GM21526 (cell line): ENCODE results near the gene PAEP.
"Not testable (repeated sequence)": the region's sequence is repeated elsewhere in the genome, so short reads cannot be mapped to it uniquely, and the experiment has no call there.

Experiments used
- ATAC-seq: cut with Tn5 transposase; IDR thresholded peaks from one replicate; pipeline ENCODE4 v1.9.1; 2021; ENCODE audit warnings: moderate library complexity; ENCODE audit not compliant: unreplicated experiment, low FRiP score

PAEP gene

DNA sequence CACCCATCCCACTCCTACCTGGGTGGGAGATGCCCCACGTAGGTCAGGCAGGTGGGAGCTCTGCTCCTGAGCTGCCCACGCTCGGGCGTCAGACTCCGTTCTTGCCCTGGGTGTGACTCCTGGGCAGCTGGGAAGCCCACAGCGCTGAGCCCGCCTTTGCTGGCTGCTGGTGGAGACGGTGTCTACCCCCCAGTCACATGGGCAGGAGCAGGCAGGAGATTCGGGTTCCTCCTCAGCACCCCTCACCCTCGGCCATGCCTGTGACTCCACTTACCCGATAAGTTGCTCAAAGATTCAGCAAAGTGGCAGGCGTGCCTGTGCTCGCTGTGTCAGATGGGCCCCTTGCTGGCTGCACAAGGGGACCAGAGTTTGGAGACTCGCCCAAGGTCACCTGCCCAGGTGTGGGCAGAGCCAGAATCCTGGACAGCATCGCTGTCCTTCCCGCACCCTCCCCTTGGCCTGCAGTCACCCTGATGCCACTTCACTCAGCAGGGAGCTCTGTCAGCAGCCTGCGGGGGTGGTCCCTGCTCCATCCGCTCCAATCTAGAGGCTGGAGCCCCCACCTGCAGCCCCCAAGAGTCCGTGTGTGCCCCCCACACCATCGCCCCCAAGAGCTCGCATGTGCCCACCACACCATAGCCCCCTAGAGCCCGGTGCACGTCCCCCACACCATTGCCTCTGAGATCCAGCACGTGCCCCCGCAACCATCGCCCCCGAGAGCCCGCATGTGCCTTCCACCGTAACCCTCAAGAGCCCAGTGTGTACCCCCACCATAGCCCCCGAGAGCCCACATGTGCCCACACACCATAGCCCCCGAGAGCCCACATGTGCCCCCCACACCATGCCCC is 36.1 kb upstream of the PAEP start:
- no peak for ATAC-seq

DNA sequence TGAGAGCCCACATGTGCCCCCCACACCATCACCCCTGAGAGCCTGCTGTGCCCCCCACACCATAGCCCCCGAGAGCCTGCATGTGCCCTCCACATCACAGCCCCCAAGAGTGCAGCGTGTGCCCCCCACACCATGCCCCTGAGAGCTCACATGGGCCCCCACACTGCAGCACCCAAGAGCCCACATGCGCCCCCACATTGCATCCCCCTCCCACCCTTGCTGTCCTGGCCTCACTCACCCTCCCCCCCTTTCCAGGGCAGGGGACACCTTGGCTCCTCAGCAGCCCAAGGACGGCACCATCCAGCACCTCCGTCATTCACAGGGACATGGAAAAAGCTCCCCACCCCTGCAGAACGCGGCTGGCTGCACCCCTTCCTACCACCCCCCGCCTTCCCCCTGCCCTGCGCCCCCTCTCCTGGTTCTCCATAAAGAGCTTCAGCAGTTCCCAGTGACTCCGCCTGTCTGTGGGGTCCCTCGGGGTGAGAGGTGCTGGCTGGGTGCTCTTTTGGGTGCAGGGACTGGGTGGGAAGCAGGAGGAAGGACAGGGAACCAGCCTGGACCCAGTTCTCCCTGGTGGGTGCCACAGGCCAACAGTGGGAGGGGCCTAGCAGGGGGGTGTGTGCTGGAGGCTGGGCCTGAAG is 35.3 kb upstream of the PAEP start:
- no peak for ATAC-seq

DNA sequence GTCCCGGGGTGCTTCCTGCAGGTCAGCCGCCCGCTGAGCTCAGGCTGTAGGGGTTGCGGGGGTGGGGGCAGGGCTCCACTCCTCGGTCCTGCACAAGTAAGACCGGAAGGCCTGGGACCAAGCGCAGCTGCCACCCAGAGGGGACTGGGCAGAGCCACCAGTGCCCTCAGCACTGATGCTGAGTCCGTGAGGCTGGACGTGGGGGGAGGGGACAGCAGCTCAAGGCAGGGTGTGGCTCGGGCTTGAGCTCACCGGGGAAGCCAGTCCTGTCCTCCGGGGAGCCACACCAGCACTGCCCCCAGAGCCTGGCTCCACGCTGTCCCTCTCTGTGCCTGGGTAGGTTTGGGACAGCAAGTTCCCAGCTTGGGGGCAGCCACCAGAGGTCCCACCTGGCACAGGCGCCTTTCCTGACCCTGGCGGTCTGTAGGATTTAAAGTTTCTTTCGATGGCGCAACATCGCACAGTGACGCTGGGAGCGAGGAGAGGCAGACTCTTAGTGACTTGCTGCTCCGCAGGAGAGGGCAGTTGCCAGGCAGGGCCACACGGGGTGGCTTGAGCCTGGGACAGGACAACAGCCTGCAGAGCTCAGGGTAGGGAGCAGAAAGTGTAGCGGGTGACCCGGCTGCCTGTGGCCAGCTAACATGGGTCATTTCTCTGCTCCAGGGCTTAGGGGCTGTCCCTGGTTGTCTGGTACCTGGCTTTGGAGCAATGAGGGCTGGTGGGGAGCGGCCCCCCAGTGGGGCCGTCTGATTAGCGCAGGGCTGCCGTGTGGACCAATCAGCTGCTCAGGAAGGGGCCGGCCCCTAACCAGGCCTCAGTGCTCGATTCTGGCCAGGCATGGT is 34.6 kb upstream of the PAEP start:
- ATAC-seq, result no peak

DNA sequence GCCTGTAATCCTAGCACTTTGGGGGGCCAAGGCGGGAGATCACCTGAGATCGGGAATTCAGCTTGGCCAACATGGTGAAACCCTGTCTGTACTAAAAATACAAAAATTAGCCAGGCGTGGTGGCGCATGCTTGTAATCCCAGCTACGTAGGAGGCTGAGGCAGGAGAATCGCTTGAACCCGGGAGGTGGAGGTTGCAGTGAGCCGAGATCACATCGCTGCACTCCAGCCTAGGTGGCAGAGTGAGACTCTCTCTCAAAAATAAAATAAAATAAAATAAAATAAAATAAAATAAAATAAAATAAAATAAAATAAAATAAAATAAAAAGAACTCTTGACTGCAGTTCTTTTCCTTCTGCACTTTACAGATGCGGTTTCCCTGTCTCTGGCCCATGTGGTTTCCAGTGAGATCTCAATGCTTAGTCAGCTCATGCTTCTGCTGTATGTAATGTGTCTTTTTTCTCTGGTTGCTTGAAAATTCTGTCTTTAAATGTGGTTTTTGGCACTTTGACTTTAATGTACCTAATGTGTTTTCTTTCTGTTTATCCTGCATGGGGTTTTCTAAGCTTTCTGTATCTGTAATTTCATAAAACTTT is 32.6 kb upstream of the PAEP start:
- ATAC-seq, result not testable (repeated sequence)

DNA sequence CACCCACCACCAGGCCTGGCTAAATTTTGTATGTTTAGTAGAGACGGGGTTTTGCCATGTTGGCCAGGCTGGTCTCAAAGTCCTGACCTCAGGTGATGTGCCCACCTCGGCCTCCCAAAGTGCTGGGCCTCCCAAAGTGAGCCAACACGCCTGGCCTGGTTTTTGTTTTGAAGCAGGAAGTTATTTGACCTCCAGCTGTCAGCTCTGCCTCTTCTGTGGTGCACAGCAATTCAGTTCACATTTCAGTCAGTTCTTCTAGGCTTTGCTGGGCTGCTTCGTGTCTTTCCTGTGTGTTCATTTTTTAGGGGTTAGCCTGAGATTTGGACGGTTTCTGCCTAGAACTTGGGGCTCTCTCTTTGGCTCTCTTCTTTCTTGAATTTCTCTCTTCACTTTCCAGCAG is 31.4 kb upstream of the PAEP start:
- ATAC-seq, result no peak

DNA sequence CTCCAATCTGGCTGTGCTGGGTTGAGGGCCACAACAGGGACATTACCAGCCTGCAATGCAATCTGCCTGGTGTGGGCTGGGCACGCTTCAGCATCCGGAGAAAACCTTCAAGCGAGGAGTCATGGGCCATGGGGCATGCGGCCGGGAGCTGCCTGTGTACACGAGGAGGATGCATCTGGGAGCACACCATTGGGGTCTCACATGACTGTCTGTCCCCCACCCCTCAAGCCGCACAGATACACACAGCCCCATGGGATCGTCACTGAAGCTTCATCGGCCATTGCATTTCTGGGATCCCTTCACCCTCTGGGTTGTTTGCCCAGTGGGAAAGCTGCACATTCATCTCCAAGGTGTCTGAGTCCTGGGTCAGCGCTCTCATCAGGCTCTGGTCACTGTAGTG is 30.5 kb upstream of the PAEP start:
- ATAC-seq, result no peak

DNA sequence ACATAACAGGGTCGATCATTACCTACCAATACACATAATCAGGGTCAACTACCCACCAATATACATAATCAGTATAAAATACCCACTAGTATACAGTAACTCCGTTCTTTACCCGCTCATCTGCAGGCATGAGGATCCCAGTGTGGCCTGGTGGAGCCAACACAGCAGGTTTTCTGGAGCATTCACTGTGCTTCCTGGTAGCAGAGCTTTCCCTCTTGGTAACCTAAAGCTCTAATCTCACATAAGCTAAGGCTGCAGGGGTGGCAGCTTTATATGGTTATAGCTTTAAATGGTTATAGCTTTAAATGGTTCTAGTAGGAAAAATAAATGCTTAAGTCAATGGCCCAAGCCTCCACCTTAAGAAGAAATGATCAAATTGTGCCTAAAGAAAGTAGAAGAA is 28.4 kb upstream of the PAEP start:
- ATAC-seq, result no peak

DNA sequence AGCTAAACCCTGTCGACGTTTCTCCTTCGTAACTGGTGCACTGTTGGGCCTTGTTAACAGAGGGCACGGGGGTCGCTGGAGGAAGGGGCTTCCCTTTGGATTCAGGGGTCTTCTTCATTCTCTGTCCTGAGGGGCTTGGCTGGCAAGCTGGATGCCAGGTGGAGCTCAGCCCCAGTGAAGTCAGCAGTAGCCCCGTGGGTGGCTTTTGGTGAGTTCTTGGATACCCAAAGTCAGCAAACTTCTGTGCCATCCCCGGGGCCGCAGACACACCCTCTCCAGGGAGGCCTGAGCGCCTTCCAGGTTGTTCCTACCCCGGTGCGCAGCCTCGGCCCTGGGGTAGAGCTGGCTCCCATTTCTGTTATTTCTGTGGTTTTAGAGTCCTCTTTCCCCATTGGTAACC is 27.9 kb upstream of the PAEP start:
- no peak for ATAC-seq

DNA sequence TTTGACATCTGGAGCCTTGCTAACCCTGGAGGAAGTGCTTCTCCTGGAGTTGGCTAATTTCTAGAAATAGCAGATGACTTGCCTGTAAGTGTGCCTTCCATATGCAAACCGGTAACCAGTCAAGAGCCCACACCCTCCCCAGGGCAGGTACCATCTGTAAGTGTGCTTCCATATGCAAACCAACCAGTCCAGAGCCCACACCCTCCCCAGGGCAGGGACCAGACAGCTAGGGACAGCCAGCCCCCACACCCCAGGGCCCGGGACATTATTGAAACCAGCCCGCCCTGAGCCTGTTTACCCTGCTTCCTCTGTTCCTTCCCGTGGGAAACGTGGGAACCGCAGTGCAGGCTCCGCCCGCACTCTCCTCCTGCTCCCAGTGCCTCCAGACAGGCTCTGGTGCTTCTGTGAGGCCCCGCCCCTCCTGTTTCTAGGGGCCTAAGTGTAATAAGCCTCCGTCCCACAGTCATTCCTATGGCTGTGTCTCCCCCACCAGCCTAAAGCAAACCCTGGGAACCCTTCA is 27.3 kb upstream of the PAEP start:
- not testable (repeated sequence) for ATAC-seq

DNA sequence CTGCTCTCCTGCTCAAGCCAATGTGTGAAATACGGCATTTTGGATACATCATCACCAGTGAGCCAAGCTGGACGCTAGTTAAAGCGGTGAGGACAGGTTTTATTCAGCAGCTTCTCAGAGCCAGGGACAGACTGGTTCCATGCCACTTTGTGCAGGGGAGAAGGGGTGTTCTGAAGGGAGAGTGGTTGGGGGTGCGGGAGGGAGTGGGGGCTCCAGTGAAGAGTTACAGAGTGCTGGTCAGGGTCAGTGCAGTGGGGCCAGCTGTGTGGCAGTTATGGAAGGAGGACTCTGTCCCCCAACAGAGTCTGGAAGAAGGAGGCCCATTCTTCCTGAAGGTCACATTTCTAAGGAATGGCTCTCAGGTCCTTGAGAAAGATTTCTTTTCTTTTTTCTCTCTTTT is 26.7 kb upstream of the PAEP start:
- ATAC-seq, result not testable (repeated sequence)

DNA sequence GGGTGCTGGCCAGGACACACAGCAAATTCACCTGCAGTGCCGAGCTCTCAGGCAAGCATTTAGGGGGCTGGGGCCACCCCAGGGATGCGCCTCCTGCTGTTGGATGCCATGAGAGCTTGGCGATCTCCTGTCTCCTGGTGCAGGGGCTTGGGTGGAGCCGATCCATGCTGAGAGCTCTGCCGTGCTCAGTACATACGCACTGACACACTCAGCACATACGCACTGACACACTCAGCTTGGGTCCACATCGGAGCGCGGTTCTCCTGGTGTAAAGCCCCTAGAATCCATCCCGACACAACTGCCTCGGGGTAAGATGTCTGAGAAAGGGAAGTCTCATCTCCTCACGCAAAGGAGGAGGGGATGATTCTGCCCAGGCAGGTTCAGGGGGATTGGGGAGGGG is 25.9 kb upstream of the PAEP start:
- not testable (repeated sequence) for ATAC-seq

DNA sequence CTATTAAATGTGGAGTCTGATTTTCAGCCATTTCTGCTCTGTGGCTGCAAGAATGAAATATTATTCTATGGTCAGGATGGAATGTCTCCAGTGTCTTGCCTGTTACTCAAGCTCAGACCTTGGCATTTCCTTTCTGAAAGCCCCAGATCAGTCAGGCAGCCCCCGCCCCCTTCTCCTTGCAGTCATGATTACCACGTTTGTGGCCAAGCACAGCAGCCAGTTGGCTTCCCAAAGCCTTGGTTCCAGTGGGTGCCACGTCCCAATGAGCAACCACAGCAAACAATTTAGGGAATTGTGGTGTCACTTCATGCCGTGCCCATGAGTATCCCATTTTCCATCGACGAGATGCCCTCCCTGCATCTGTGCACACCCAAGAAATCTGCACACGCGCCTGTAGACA is 25.3 kb upstream of the PAEP start:
- no peak for ATAC-seq

DNA sequence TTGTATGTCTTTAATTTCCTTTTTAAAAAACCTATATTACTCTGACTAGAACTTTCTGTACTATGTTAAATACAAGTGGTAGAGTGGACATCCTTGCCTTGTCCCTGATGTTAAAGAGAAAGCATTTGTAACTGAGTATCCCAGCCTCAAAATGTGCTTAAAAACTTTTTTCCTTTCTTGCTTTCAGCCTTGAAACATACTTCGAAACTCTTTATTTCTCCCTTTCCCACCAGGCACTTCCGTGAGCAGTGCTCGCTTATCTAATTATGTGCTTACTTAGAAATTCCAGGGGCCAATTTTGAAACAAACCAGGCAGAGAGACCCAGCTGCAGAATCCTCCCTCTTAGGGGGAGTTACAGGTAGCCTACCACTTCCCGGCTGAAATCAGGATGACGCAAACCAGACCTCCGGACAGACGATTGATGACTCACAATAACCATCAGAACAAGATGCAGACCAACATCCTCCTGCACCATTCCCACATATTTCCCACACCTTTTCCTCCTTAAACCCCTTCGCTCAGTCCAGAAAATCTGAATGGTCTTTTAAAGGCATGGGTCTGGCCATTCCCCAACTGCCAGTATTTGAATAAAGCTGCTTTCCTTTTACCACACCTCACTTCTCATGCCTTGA is 18.2 kb upstream of the PAEP start:
- not testable (repeated sequence) for ATAC-seq

DNA sequence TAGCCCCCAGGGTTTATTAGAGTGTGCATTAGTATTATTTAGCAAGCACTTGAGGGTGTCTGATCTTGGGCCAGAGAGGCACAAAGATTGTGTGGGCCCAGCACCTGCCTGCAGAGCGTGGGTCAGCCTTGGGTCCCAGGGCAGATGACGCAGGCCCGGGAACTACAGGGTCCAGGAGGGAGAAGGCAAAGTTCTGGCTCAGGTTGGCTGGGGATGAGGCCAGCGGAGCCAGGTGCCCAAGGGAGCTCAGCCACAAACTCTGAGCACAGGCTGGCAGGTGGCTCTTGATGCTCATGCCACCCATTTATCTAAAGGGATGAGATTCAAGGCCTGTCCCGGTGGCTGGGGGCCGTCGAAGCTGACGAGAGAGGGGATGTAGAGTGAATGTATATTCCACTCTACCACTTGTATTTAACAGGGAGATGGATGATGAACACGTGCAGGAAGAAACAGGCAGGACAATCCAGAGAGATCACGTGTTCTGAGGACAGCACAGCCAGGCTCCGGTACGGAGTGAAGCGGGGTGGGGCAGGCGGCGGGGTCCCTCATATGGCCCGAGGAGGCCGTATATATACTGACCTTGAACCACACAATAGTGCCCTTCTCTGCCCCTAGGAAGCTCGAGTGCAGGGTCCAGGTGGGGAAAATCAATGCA is 16.4 kb upstream of the PAEP start:
- ATAC-seq, result no peak

DNA sequence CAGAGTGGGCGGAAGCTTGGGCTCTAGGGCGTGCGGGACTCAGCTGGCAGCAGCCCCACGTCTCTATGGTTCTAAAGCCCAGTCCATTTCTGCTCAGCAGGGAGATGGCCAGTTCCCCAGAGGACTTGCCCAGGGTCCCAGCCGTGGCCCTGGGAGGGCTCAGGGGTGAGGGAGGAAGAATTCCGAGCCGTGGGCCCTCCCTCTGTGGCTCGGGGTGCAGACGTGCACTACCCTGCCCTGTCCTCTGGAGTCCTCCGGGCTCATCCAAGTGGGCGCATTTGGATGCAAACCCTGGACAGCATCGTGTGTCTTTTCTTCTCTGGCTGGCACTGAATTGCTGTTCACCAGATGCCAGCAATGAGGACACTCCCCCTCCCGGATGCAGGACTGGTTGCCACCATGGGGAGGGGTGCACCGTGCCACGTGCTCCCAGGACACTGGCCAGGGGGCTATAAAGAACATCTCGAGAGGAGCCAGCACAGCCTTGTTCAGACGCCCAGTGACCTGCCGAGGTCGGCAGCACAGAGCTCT is 15.8 kb upstream of the PAEP start, which contains the start of gene OBP2A:
Gene OBP2A (plus strand): TSS at position 481 of the 531 bp plus-strand sequence. CDS start 55 bp downstream, outside the sequence.
- not testable (repeated sequence) for ATAC-seq

DNA sequence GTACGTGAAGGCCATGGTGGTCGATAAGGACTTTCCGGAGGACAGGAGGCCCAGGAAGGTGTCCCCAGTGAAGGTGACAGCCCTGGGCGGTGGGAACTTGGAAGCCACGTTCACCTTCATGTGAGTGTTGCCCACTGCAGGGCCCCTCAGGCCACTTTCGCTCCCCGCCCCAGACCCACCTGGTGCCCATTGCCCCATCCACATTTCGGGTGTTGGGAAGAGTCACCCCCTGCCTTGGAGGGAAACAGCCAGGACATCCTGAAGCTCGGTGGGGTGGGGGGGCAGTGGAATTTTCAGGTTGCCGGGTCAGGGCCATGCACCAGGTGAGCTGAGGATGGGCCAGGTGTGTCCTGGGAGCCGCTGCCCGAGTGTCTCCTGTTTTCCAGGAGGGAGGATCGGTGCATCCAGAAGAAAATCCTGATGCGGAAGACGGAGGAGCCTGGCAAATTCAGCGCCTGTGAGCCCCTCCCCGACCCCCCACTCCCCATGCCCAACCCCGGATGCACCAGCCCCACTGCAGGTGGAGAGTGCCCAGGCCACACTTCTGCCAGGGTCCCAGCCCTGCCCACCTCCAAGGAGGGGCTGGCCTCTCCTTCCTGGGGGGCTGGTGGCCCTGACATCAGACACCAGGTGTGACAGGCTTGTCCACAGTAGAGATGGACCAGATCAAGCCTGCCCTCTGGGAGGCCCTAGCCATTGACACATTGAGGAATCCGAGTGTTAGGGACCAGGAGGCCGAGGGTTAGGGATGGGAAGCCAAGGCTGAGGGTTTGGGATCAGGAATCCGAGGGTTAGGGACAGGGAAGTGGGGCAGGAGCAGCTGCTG is 14.6 kb upstream of the PAEP start:
- ATAC-seq, result not testable (repeated sequence)

DNA sequence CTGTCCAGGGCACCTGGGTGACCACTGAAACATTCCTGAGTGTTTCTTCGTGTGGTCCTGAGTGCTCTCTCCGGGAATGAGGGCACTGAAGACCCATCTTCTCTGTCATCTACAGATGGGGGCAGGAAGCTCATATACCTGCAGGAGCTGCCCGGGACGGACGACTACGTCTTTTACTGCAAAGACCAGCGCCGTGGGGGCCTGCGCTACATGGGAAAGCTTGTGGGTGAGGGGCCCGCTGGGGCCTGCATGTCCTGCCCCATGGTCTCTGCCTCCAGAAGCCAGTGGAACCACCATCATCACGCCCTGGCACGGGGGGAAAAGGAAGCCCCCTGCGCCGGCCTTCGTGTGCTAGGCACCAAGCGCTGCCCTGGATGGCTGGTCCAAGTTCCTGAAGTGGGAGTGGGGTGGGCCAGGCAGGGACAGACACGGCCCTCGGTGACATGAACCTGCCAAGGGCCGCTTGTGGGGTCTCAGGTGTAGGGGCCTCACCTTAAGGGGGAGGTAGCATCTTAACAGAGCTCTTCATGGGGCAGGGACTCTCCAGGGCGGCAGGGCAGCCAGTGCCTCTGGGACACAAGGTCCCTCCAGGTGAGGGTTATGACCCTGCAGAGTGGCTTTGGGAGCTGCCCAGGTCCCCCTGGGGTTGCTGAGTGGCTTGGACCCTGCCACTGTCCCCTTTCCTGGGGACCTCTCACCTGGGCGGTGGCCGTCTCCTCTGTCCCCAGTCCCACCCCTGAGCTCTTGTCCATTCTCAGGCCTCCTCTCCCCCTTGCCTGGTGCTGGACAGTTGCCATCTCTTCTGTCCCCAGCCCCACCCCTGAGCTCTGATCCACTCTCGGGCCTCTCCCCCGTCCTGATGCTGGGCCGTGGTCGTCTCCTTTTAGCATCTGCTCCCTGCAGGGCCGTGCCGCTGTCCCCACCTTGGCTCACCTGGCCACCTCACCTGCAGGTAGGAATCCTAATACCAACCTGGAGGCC is 13.5 kb upstream of the PAEP start:
- ATAC-seq, result no peak
